Measurements from ENCODE around the gene THBS3. TPM values are rescaled to one million over a fixed set of nuclear protein-coding genes. Genes with fewer than 3 reads are reported as not detected.
A peak's percentile ranks its signal among the peaks of the same experiment; 100 is the strongest.
"Not testable (repeated sequence)": the region's sequence is repeated elsewhere in the genome, so short reads cannot be mapped to it uniquely, and the experiment has no call there.

The THBS3 gene
- polyA plus RNA-seq, 12 donors: 44.8 to 81.2 (median 63.4) TPM; not detected in 1

DNA sequence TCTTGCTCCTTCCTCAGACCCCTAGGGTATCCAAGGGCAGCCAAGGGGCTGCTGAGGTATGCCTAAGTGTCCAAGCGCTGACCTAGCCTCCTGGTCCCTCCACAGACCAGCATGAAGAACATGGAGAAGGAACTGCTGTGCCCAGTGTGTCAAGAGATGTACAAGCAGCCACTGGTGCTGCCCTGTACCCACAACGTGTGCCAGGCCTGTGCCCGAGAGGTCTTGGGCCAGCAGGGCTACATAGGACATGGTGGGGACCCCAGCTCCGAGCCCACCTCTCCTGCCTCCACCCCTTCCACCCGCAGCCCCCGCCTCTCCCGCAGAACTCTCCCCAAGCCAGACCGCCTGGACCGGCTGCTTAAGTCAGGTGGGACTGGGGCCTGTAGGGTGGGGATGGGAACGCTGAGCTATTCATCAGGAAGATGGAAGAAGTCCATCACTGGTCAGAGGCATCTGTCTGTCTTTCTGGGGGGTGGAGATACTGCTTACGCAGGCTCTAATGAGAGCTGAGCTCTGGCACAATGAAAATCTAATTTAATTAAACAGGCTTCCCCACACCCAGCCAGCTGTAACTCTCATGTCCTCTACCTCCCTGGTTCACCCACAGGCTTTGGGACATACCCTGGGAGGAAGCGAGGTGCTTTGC is 32.3 kb downstream of the THBS3 start:
- no peak for DNase-seq

DNA sequence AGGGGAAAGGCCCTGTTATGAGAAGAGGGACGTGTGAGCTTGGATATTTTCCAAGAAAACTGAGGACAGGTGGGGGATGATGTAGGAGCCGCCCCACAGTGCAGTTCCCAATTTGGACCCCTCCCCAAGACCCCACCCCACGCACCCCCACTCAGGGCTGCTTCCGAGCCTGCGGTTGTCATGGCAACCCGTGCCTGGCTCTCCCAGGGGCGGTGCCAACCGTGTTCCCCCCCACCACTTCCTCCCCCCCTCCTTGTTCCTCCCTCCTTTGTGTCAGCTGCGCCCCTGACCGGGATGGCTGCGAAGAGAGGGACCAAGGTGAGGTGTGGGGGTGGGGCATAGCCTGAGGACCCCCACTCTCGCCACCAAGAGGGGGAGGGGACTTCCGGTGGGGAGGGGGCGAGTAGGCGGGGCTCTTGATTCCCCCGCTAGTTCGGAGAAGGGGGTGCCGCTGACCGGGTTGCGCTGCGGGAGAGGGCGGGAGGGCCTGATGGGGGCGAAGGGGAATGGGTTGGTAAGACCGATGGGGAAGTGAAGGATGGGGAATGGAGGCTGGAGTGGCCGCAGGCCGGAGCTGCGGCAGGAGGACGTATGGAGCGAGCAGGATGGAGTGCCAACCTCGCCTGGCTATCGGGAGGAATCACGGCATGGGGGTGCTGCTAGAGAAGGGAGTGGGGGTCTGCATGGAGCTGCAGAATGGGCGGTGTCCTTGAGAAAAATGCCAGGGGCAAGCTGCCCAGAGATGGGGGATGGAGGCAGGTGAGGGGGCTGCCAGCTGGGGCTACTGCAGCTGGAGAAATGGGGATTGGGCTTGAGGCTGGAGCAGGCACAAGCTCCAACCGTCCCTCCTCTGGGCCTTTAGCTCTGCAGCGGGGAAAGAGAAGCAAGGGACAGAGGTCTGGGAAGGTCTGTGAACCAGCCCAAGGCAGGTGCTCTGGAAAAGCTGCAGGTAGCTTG is 33.1 kb downstream of the THBS3 start:
- DNase-seq: no peak

- no peak for DNase-seq
Measured at GRCh38 chr1:155173478-155174323, 34.0 kb downstream of the THBS3 start, which contains the start of gene TRIM46. Gene TRIM46 (plus strand): TSS chr1:155173849. CDS start chr1:155173967, 118 bp downstream.

- DNase-seq: peak; percentile 96
Measured at GRCh38 chr1:155172732-155173477, 34.8 kb downstream of the THBS3 start, which contains the start of gene KRTCAP2. Gene KRTCAP2 (minus strand): TSS chr1:155173304. CDS start chr1:155173224, 80 bp downstream.

DNA sequence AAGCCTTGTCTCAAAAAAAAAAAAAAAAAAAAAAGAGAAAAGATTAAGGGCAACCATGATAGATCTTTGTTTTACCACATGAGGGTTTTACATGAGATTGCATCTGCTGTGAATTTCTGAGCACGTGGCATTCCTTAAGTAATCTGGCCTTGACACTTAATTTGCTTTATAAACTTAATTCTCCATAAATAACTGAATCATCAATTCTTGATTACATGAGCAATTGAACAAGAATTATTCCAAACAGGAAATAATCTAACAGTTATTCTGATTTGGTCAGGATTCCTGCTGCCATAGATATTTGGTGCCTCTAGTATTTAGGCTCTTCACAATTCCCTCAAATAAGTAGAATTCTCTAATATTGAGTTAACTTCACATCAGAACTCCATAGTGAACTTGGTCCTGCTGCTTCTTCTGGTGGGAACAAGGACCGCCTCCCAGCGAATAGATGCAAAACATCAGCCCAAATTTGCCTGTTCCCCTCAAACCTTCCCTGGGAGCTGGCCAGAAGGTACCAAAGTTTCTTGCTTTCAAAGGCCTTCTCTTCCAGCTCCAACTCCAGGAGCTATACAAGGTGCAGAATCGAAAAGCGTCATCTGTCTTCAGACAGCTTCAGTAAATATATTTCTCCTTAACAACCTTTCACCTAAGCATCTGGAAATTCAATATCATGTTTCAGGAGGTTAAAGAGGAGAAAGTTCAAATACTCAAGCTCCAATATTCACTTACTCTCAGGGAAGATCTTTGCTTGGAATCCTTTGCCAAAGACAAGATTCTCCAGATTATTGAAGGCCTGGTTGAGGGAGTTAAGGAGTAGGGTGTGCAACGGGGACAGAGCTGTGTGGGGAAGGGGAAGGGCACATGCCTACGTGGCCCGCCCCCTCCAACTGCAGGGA is 35.6 kb downstream of the THBS3 start:
- no peak for DNase-seq

GRCh38 chr1:155170806-155171205 is 36.9 kb downstream of the THBS3 start:
- DNase-seq: no peak

DNA sequence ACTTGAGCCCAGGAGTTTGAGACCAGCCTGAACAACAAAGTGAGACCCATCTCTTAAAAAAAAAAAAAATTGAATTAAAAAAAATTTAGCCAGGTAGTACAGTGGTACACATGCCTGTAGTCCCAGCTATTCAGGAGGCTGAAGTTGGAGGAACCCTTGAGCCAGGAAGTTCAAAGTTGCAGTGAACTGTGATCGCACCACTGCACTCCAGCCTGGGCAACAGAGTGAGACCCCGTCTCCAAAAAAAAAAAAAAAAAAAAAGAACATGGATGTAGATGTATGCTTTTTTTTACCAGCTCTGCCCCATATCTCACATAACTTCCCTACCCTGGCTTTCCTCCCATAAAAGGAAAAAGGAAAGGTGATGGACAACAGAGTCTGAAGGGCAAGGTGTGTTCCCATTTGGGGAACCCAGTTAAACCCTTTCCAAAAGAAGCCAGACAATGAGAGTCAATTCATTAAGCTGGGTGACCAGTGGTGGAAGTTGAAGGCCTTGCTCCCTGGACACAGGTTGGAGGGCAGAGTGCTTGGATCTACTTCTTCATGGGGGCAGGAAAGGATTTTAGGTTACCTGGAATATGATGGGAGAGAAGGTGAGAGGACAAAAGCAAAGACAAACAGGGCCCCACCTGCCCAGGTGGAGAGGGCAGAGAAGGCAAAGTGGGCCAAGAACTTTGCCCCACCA is 37.5 kb downstream of the THBS3 start:
- no peak for DNase-seq

DNA sequence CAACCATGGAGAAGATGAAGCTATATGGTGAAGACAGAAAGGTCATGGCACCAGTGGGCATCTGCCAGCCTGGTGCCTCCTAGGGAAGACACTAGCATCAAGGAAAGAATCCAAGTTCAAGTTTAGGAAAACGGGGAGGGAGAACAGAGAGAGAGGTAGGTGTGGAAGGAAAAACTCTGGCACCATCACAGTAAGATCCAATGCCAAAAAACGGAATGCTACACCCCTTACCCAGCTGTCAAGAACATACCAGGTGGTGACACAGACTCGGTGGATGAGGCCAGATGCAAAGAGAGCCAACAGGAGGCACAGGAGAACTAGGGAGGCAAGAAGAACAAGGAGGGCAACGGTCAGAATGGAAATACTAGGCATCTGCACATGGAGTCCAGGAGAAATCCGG is 38.2 kb downstream of the THBS3 start:
- DNase-seq: no peak

DNA sequence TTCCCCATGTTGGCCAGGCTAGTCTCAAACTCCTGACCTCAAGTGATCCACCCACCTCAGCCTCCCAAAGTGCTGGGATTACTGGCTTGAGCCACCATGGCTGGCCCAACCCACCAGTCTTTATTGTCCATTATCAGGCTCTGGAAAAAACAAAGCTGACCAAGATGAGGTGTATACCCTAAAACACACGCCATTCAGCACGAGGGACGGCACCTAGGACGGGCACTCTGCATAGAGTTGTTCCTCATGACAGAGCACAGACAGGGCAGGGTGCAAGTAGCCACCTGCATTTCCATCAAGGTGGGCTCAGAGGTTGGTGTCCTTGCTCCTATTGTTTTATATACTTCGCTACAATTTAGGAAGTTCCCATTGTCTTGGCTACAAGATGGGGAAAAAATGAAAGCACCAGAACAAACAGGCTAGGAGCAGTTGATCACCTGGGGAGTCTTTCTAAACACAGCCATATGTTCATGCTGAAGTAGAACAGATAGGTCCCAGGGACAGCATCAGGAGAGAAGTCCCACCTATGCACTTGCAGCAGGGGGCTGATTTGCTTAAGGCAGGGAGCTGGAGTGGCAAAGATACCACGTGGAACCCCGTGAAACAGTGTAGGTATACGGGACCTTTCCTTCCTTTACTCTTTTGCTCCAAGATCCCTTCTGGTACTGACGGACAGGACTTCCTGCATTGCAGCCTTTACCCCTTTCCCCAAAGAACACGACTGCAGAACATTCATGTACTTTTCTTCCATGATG is 39.1 kb downstream of the THBS3 start:
- no peak for DNase-seq

DNA sequence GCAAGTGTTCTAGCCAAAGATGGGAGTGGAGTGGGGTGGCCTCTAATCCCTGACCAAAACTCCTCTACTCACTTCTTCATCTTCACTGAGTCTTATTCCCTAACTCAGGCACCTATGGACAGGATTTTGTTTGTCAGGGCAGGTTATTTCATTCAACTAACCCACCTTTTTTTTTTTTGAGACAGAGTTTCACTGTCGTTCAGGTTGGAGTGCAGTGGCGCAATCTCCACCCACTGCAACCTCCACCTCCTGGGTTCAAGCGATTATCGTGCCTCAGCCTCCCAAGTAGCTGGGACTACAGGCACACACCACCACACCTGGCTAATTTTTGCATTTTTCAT is 39.6 kb downstream of the THBS3 start:
- not testable (repeated sequence) for DNase-seq

DNA sequence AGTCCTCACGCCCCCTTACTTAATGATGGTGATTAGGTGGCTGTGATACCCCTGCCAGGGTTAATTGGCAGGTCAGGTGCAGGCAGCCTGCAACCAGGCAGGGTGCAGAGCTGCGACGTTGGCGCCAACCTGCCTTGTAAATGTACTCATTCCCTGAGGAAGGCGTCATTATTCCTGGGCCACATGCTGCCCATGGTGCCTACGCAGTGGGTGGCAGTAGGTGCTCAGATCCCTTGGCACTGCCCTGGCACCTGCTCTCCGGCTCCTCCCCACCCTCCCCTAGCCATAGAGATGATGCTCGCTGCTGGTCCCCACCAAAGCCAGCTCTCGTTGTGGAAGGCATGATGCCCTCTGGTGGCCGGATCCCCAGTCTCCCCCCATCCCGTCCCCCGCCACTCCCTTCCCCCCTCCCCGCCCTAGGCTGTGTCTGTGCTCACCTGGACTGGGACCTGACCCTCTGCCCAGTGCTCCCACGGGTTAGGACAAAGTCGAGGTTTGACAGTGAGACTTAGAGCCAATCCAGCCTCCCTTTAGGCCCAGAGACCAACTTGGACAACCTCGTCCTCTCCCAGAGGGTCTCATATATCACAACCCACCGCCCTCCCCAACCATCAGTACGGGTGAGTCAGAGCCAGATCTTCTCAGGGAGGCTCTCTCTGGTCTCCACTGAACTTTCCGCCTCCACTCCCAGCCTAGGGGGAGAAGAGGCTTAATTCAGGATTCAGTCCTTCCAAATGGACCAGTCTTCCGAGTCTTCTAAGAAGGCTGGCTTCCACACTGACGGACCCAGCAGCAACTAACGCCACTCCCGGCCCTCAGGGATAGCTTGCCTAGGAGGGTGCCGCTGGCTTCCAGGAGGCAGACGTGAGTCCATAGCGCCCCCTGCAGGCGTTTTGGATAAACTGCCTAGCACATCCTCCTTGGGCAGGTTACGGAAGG is 40.3 kb downstream of the THBS3 start:
- DNase-seq: peak; percentile 83

- peak; percentile 53 for DNase-seq
Measured at GRCh38 chr1:155166471-155167165, 41.1 kb downstream of the THBS3 start.

DNA sequence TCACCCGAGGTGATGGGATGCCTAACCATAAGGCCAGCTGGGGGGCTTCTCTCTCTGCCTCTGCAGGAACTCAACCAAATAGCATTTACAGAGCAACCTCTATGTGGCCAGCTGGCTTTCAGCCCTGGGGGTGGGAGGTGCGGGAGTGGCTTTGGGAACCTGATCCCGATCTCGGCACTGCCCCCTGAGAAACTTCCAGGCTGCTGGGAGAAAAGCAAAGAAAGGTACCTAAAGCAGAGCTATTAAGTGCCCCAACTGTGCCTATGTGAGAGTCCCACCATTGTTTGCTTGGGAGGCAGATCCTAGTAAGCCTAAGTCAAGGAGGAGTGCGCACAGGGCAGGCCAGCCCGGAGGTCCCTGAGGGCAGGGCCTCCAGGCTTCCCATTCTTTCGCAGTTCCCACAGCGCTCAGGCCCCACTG is 41.6 kb downstream of the THBS3 start:
- no peak for DNase-seq

GRCh38 chr1:155164625-155165024 is 43.1 kb downstream of the THBS3 start:
- DNase-seq: not testable (repeated sequence)

- DNase-seq: not testable (repeated sequence)
Measured at GRCh38 chr1:155163785-155164184, 43.9 kb downstream of the THBS3 start.

- DNase-seq: not testable (repeated sequence)
Measured at GRCh38 chr1:155162631-155163030, 45.1 kb downstream of the THBS3 start.

DNA sequence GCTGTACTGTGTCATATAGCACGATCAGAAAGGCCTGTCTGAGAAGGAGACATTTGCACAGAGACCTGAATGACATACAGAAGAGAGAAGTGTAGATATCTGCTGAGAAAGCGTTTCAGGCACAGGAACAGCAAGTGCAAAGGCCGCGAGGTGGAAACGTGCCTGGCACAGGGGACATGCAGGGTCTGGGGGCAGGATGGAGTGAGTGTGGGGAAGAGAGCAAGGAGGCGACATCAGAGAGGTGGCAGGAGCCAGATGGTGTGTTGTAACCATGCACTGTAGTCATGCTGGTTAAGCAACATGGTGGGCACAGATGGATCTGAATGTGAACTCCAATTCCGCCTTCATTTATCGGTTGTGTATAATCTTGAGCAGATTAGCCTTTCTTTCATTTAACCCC is 47.6 kb downstream of the THBS3 start:
- DNase-seq: no peak

Measured in muscle of arm (tissue), 12 donors.